Spleen (tissue), 7 donors: ENCODE data around the gene PCYT2.
"Not testable (repeated sequence)": the region's sequence is repeated elsewhere in the genome, so short reads cannot be mapped to it uniquely, and the experiment has no call there.

Experiments used
- CTCF ChIP-seq, 11 experiments: fragments of 200-600 bp in 7 of 11; fragments of 450-650 bp in 4 of 11; sonication (generic) in 4 of 11; IDR thresholded peaks in 8 of 11; conservative IDR thresholded peaks in 3 of 11; 1 replicate in 7 of 11; 2 replicates in 4 of 11; pipeline versions ENCODE4 v1.4.0 to v1.8.0; 2016 to 2021; ENCODE audit warnings: antibody characterized with exemption in 11 of 11, inconsistent platforms in 4 of 11, mild to moderate bottlenecking in 1 of 11
- POLR2A ChIP-seq, 3 donors: fragments of 450-650 bp; IDR thresholded peaks; one replicate each; pipeline ENCODE4 v1.5.1; 2017; ENCODE audit warnings: antibody characterized with exemption in 3 of 3, mild to moderate bottlenecking in 1 of 3
- POLR2AphosphoS5 ChIP-seq, 3 donors: sonication (generic); formaldehyde crosslinking; IDR thresholded peaks; one replicate each; pipeline ENCODE4 v1.5.1; 2017; ENCODE audit warnings: antibody characterized with exemption in 3 of 3
- donor health status: DM: no; HTN: no; CAD: no; lungs with moderate emphysema.
- donor health status: DM: no; HTN: no; CAD: no.
- donor health status: DM: no; HTN: no; CAD: no.

GRCh38 chr17:81918333-81918669 is 7.1 kb upstream of the PCYT2 start:
- TF ChIP-seq CTCF (IDR thresholded peaks at IDR 0.05 in 8 of 11, conservative IDR thresholded peaks at IDR 0.05 in 3 of 11); POLR2AphosphoS5 (IDR thresholded peaks at IDR 0.05); POLR2A (IDR thresholded peaks at IDR 0.05): not testable (repeated sequence)
